ENCODE data around the gene ARPP19. TPM values are rescaled to one million over a fixed set of nuclear protein-coding genes. Genes with fewer than 3 reads are reported as not detected.

ARPP19 gene
- total and polyA plus RNA-seq, 9 of the 15 experiments (the other 6 are each of a cell fraction or from before 2014, with no cell fraction given): 33.3 to 102 (median 60.5) TPM

DNA sequence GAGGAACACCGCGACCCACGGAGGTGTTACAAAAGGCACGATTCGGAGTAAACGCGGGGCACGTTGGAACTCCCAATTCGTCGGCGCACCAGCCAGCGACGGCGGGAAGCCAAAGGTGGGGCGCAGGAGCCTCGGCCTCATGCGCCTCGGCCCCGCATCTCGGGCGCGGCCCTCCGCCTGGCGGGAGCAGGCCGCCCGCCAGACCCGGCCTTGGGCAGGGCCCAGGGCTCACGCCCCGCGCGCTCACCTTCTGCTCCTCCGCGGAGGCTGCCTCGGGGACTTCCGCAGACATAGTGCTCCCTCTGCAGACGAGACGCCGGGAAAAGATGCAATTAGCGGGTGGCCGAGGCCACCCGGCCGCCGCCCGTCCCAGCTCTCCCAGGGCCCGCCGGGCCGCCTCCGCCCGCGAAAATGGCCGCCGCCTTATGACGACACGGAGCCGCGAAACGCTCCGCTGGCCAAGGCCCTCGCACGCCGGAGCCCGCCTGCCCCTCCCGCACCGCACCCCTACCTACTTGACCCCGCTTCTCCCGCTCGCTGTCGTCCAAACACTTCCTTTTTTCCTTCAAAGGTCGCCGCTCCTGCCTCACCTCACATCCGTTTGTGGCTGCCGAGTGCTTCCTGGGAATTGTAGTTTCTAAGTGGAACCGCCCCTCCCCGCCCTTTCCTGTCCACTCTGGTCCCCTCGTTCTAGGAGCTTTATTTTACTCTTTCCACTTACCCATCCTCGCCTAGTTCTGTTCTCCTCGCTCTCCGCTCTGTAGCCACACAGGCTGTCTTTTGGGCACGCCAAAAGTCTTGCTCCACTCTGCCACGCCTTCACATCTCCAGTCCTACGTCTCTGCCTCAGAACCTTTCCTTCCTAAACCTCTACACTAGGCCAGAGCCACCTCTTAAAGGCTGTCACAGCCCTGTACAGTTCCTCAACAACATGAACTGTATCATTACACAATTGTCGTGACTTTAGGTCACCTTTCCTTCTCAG is at the start of gene ARPP19 (continued):
- TF ChIP-seq, protein P1, sequence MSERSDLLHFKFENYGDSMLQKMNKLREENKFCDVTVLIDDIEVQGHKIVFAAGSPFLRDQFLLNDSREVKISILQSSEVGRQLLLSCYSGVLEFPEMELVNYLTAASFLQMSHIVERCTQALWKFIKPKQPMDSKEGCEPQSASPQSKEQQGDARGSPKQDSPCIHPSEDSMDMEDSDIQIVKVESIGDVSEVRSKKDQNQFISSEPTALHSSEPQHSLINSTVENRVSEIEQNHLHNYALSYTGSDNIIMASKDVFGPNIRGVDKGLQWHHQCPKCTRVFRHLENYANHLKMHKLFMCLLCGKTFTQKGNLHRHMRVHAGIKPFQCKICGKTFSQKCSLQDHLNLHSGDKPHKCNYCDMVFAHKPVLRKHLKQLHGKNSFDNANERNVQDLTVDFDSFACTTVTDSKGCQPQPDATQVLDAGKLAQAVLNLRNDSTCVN (CRISPR knock-in tag; IDR thresholded peaks at IDR 0.05): no peak
- TF ChIP-seq, protein P2, sequence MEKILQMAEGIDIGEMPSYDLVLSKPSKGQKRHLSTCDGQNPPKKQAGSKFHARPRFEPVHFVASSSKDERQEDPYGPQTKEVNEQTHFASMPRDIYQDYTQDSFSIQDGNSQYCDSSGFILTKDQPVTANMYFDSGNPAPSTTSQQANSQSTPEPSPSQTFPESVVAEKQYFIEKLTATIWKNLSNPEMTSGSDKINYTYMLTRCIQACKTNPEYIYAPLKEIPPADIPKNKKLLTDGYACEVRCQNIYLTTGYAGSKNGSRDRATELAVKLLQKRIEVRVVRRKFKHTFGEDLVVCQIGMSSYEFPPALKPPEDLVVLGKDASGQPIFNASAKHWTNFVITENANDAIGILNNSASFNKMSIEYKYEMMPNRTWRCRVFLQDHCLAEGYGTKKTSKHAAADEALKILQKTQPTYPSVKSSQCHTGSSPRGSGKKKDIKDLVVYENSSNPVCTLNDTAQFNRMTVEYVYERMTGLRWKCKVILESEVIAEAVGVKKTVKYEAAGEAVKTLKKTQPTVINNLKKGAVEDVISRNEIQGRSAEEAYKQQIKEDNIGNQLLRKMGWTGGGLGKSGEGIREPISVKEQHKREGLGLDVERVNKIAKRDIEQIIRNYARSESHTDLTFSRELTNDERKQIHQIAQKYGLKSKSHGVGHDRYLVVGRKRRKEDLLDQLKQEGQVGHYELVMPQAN (IDR thresholded peaks at IDR 0.05; ENCODE audit: borderline replicate concordance): peak; percentile 58; the same call in 1 of the 2 replicates
- peak; percentile 60 for TF ChIP-seq ETV1 (tag; conservative IDR thresholded peaks at IDR 0.05; ENCODE audit: low read depth)
- no peak for TF ChIP-seq ZNF12 (CRISPR knock-in tag; IDR thresholded peaks at IDR 0.05)
- peak; percentile 94 for TF ChIP-seq HCFC1 (IDR thresholded peaks at IDR 0.05; ENCODE audit: low read depth, low read length)
- no peak for TF ChIP-seq ZBED1 (IDR thresholded peaks at IDR 0.05)
- TF ChIP-seq ESRRB (CRISPR knock-in tag; IDR thresholded peaks at IDR 0.05; ENCODE audit: borderline replicate concordance): no peak
- TF ChIP-seq IFI16 (CRISPR knock-in tag; IDR thresholded peaks at IDR 0.05): no peak
- TF ChIP-seq ZSCAN32 (CRISPR knock-in tag; IDR thresholded peaks at IDR 0.05): no peak
- peak; percentile 78 for TF ChIP-seq HMGN3 (IDR thresholded peaks at IDR 0.05; ENCODE audit: borderline replicate concordance, extremely low read depth, insufficient read length, low read depth, low read length)
- TF ChIP-seq RB1 (IDR thresholded peaks at IDR 0.05; ENCODE audit: low read depth): peak; percentile 54; the same call in 1 of the 2 replicates
- no peak for TF ChIP-seq KLF10 (CRISPR knock-in tag; IDR thresholded peaks at IDR 0.05)
- no peak for TF ChIP-seq PRMT5 (CRISPR knock-in tag; IDR thresholded peaks at IDR 0.05)
